NCI-H2029 (cell line): ENCODE results near the gene SH3BP5.
"Not testable (repeated sequence)": the region's sequence is repeated elsewhere in the genome, so short reads cannot be mapped to it uniquely, and the experiment has no call there.

Experiments used
- DNase-seq: peaks from one replicate; lab custom pipeline; 2025; lab: John Stamatoyannopoulos, UW

SH3BP5 gene, protein sequence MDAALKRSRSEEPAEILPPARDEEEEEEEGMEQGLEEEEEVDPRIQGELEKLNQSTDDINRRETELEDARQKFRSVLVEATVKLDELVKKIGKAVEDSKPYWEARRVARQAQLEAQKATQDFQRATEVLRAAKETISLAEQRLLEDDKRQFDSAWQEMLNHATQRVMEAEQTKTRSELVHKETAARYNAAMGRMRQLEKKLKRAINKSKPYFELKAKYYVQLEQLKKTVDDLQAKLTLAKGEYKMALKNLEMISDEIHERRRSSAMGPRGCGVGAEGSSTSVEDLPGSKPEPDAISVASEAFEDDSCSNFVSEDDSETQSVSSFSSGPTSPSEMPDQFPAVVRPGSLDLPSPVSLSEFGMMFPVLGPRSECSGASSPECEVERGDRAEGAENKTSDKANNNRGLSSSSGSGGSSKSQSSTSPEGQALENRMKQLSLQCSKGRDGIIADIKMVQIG

DNA sequence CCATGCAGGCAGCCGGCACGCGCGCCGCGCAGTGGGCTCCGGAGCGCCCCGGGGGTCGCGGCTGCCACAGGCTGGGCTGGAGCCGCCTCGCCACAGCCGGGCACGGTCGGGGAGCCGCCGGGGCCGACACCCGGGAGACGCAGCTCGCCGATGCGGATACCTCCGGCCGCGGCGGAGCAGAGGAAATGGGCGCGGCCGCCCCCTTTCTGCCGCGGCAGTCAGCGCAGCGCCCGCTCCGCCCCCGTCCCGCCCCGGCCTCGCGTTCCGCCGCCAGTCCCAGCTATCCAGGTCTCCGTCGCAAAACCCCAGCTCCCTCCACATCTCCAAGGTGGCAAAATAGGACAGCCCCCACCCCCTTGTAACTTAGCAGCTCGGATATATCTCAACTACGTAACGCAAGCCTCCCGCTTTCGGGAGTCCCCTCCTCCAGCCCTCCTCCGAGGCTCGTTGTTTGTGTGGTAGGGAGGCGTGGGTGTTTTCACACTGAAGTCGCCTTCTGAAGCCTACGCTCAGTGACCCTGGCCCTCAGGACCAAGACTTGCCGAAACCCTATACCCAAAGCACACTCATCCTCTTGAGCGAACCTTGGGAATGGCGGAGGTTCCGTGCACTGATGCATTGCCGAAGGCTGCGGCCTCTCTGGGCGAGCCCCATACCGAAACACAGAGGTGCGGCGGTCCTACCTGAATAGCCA, at the start of gene SH3BP5:
TSS of gene SH3BP5 (minus strand) at position 182 of the 694 bp plus-strand sequence. CDS start at position 4, 178 bp downstream.
- DNase-seq, result peak; percentile 72

DNA sequence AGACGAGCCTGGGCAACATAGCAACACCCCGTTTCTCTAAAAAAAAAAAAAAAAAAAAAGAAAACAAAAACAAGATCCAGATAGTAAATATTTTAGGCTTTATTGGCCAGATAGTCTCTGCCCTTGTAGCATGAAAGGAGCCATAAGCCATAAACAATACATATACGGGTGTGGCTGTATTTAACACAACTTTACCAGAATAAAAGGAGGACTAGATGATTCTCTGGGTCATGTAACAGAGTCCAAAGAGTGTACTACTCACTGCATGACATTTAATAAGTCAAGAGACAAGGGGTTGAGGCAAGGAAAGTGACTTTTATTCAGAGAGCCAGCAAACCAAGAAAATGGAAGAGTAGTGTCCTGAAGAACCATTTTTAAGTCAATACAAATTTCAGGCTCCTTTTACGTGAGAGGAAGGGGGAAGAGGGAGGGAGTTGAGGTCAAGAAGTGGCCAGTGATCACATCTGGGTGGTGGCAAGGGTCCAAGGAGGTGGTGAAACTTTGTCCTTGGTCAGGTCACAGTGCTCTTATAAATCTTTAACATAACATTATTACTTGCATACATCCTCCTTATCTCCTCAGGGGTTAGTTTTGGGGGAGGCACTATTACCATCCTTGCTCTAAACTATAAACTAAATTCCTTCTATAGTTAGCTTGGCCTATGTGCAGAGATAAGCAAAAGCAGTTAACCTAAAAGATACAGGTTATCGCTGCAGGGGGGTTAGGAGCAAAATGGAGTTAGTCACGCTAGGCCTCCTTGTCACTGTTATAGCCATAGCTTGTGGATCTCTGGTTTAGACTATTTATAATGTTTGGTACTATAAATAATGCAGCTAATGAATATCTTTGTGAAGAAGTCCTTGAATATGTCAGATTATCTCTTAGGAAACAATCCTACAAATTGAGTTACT, 48.8 kb upstream of the SH3BP5 start:
- DNase-seq, result no peak

DNA sequence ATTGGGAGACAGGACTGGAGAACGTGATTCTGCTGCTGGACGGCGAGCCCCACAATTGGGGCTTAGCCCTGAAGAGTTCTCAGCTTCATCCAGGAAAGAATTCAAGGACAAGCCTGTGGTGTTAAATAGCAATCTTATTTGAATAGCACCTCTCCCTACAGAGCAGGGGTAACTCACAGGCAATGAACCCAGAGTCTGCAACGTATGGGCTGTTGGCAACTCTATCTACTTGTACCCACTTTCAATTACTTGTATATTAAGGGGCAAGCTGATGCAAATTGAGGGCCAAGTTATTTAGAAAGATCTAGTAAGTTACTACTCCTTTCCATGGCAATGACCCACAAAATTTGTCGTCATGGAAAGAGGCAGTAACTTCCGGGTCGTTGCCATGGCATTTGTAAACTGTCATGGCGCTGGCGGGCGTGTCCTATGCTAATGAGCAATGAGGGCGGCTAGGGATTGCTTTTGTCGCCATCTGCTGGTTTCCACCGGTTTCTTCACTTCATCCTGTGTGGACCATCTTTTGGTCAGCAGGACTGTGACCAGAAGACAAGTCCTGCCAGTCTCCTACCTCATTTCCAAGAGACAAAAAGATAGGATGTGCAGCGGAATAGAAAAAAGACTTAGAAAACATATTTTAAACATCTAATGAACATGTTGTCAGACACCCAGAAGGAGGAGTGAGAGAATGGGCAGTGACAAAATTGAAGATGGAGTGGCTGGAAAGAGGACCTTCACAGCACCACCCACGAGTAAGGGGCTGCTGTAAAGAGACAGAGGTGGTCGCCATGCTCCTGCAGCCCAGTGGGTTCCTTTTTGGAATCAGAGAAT, 45.8 kb upstream of the SH3BP5 start:
- peak; percentile 97 for DNase-seq

DNA sequence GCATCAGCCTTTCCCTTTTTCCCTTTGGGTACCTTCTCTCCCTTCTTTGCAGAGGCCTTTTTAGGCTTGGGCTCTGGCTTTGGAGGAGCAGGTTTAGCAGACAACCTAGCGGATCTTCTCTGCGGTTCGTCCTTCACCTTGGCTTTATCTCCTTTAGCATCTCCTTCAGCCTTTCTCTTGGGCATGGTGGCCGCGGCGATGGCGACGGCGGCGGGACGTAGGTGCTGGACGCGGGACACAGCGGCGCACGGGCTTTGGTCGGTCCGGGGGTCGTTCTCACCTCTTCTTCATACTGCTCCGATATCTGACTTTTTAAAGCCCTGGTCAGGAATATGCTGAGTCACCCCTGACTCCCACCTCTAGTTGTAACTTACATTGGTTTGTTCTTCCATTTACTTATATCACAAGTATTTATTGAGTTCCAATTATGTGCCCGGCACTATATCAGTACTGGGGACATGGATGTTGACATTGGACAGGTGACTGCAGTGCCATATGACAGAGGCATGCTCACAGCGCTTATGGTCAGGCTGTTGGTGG, 43.1 kb upstream of the SH3BP5 start:
- DNase-seq, result no peak

DNA sequence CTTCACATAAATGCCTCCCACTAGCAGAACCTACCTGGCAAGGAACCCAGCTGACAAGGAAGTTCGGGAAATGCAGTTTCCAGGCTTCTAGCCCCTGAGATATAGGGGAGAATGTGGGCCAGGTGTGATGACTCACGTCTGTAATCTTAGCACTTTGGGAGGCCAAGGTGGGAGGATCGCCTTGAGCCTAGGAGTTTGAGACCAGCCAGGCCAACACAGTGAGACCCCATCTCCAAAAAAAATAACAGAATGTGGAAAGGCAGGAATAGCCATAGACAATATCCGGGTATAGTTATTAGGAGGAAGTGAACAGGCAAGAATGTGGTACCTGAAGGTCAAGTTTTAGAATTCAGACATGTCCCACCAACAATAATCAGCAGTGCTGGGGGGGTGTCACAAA, 40.5 kb upstream of the SH3BP5 start:
- no peak for DNase-seq

DNA sequence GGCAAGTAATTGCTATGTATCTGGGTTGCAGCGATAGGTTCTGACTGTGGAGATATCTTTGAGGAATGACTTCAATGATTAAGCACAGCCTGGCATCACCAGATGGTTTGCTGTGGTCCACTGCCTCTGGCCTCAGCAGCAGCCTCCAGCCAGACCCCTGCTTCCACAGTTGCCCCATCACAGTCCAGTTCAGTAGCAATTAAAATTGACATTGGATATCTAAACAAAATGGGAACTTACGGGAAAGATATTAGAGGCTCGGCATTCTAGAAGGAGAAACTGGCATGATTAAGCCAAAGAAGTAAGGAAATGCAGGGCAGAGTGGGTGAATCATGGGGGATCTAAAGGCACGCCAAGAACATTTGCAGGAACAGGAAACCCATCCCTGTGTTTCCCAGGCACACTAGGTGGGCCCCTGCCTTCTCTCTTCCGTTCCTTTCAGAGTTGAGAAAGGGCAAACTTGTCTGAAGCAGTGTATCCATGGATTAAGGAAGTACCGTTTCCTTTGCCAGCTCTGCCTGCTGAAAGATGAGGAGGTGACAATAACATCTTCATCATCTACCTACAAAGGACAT, 36.3 kb upstream of the SH3BP5 start:
- no peak for DNase-seq

DNA sequence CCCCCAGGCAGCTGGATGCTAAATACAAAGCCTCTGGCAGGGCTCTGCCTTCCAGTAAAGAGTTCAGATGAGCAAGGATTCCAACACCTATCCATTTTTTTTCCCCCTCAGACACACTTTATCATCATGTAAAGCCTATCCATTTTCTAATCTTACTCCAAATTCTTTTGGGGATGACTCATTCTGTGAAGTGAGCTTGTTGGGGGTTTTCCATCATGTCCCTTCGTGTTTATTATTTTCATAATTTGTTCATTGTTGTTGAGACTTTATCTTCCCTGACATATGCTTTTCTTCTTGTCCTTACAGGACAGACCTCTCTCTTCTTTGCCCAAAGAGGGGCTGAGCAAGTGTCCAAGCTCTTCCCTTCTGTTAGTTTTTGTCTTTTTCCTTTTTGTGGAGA, 34.7 kb upstream of the SH3BP5 start:
- no peak for DNase-seq

DNA sequence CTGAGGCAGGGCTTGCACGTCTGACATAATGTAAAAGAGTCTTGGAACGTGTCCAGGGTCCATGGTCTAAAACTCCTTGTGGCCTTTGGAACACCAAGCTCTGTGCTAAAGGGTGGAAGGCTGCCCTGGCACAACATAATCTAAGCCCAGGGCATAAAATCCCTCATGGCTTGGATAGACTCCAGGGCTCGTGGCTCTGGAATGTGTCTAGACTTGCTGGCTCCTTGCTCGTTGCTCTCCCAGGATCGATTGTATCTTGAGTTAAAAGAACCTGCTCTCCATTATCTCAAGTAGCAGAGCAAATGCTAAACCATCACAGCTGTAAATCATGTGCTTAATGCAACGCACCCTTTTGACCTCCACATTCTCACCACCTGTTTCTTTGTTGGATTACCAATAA, 31.7 kb upstream of the SH3BP5 start:
- DNase-seq, result peak; percentile 39

DNA sequence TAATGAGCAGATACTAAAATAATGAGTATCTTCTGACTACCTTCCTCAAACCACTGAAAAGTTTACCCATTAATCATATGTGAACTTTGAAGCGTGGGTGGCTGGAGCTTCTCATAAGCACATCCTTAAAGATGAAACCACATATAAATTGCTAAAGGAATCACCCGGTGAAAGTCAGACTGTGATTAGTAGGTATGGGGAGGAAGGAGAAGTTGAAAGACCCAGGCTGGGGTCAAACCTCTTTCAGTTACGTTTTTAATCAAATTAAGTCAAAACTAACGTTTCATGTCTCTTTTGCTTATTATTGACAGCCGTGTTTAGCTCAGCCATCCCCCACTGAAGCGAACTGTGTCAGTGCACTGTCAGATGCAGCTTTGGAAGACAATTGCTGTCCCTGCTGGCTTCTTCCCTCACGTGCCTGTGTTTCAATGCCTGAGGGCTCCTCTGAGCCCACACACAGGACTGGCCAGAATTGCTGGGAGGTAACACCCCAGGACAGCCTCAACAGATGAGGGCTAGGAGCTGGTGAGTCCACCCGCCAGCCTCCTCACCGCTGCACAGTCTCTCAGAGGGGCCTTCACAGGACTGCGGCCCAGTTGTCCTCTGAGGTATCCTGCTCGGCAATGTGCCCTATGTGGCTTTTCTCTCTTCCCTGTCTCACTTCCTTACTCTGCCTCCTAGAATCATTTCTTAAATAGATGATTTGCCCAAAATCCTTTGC, 29.3 kb upstream of the SH3BP5 start:
- DNase-seq, result no peak

DNA sequence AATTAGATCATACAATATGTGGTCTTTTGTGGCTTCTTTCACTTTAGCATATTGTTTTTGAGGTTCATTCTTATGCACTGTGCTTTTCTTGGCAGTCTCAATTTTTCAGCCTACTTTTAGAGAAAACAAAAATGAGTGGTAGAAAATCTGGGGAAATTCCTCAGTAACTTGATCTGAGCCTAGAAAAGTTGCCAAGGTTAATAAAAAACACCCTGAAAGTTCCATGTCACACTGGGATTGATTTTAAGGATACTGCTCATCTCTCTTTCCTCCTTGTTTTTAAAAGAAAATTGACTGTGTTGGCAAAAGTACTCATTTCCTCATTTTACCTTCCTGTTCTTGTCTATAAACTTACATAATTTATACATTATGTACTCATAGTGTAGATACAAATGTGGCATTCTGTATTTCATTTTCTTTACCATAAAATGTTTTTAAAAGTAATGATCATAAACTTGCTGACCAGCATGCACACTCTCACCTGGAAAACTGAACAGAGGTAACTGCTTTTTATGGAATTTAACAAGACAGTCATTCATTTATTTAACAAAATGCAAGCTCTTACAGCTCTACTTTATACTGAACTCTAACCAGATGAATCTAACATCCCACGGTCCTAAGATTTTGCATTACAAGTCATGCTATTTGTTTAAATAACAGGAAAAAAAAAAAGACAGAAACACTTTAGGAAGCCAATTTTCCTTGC, 28.6 kb upstream of the SH3BP5 start:
- DNase-seq, result no peak

DNA sequence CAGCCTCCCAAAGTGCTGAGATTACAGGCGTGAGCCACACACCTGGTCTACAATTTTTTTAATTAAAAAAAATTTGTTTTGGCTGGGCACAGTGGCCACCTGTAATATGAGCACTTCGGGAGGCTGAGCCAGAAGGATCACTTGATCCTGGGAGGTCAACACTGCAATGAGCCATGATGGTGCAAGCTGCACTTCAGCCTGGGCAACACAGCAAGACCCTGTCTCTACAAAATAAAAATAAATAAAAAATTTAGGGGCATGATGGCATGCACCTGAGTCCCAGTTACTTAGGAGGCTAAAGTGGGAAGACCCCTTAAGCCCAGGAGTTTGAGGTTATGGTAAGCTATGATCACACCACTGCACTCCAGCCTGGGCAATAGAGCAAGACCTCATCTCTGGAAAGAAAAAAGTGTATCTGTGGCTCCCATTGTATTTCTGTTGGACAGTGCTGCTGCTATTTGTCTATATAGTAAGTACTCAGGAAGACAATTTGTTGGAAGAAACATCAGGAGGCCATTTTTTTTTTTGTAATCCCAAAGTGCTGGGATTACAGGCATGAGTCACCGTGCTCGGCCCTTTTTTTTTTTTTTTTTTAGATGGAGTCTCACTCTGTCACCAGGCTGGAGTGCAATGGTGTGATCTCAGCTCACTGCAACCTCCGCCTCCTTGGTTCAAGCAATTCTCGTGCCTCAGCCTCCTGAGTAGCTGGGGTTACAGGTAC, 27.5 kb upstream of the SH3BP5 start:
- DNase-seq, result no peak

DNA sequence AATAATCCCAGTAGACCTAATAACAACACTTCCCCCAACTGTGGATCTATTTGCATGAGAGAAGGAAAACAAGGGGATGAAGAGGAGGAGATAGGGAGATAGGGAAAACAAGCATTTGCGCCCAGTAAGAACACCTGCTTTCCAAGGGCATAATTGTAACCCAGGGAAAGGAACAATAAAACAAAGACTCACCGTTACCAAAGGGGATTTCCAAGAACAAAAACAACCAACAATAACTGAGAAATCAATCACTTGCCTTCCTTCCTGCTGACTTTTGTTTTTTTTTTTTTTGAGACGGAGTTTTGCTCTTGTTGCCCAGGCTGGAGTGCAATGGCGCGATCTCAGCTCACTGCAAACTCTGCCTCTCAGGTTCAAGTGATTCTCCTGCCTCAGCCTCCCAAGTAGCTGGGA, 24.3 kb upstream of the SH3BP5 start:
- DNase-seq, result not testable (repeated sequence)

DNA sequence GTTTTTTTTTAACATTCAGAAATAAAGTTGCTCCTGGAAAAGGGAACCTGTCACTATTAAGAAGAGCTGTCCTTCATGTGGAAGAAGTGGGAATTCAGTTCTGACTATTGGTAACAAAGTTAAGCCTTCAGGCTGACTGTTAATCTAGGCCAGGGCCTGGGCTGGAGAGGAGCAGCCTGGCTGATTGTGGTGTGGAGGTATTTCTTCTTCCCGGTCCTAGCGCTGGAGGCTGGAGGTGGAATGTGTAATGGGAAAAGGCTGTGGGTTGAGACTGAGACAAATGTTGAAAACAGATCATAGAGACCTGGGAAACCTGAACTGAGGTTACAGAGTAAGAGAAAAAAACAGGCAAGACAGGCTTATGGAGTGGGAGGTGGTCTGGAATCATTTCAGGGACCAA, 23.8 kb upstream of the SH3BP5 start:
- DNase-seq, result no peak

DNA sequence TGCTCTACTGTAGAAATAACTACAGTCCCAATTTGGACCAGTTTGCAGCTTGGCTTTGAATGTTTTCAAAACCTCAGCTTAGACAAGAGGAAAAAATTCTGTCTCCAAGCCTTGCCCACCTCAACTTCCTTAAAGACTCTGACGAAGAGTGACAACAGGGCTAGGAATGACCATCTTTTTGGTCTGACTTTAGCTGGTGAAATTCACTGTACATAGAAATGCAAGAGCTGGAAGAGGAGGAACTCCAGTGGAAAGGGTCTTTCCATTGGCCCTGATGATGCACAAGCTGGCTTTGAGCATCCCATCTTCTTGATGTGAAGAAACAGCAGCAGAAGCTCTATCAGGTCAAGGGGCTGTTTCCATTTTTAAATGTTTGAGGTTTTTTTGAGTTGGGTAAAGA, 22.7 kb upstream of the SH3BP5 start:
- DNase-seq, result no peak

DNA sequence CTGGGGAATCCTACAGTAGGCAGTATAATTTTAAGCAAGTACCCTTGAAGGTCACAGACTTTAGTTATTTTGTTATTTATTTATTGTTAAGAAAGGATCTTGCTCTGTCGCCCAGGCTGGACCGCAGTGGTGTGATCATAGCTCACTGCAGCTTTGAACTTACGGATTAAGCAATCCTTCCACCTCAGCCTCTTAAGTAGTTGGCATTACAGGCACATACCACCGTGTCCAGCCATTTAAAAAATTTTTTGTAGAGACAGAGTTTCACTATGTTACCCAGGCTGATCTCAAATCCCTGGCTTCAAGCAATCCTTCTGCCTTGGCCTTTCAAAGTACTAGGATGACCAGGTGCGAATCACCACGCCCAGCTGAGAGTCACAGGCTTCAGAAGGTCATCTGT, 22.1 kb upstream of the SH3BP5 start:
- no peak for DNase-seq

DNA sequence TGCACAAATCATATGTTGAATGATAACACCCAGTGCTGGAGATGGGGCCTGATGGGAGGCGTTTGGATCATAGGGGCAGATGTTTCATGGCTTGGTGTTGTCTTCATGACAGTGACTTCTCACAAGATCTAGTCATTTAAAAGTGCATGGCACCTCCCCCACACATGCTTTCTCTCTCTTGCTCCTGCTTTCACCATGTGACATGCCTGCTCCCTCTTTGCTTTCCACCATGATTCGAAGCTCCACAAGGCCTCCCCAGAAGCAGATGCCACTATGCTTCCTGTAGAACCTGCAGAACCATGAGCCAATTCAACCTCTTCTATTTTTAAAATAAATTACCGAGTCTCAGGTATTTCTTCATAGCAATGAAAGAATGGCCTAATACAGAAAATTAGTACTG, 17.8 kb upstream of the SH3BP5 start:
- no peak for DNase-seq

DNA sequence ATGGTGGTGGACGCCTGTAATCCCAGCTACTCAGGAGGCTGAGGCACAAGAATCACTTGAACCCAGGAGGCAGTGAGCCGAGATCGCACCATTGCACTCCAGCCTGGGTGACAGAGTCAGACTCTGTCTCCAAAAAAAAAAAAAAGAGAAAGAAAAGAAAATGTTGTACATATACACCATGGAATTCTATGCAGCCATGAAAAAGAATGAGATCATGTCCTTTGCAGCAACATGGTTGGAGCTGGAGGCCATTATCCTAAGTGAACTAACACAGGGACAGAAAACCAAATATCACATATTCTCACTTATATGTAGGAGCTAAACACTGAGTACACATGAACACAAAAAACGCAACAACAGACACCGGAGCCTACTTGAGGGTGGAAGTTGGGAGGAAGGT, 17.1 kb upstream of the SH3BP5 start:
- not testable (repeated sequence) for DNase-seq

DNA sequence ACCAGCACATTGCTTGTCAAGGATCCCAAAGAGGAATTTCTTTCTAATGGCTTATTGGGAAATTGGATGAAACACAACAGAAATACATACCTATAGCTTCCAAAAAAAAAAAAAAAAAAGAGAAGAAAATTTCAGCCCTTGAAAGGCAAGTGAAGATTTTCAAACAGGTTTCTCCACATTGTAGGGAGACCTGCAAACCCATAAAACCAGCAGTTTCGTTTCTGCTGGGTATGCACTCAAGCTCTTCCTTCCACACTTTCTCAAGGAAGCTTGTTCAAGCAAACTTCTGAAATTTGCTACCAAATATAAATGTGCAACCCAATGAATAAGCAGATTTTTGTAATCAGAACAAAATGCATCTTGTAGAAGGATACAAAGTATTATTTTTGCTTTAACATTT, 15.9 kb upstream of the SH3BP5 start:
- no peak for DNase-seq

DNA sequence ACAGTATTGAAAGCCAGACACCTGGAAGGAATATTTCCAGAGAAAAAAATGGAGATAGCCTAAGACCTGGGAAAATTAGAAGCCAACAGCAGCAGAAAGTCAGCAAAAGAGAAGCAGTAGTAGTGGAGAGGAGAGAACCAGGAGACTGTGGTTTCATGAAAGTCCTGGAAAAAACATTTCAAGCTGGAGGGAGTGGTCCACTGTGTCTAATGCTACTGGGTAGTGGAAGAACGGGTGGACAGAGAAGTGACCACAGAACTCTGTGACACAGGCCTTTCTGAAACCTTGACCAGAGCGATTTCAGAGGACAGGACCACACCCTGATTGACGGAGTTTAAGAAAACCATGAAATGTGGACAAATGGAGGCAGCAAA, 15.3 kb upstream of the SH3BP5 start:
- DNase-seq, result no peak
